NCI-H1694 treated with DMSO at 0.1 percent for 48 hours (cell line): ENCODE data around the gene TMEM263.
"Not testable (repeated sequence)": the region's sequence is repeated elsewhere in the genome, so short reads cannot be mapped to it uniquely, and the experiment has no call there.

Experiments
- DNase-seq: peaks from one replicate; lab custom pipeline; 2025; lab: John Stamatoyannopoulos, UW

Gene TMEM263

DNA sequence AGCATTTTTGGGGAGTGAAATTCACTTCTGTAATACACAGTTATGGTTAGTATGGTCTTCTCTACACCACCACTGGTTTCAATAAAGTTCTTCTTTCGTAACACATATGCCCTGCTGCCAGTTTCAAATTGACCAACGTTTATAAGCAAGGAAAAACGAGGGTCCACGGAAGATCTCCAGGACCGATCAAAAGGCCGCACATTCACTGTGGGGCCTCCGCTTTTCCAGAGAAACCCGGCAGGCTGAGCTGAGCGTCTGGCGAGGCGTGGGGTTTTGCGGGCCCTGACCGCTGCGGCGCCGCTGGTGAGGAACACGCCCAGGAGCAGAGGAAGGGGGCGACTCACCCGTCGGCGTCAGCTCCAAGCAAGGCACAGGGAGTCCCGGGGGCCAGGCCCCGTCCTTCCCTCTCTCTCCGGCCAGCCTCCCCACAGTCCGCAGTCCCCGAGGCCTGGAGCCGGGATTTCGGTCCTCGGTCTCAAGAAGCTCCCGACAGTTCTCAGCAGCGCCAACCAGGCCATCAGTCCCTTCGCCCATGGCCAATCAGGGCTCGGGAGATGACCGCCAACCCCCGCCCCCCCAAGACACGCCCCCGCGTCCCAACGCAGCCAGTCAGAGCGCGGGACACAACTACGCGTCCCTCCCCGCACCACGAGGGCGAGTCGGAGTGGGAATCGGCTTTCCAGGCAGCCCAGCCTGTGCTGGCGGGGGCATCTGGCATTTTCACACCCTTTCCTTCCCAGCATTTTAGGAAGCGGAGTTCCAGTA, 31.1 kb downstream of the TMEM263 start, which contains the start of gene MTERF2:
Gene MTERF2, minus strand, starts transcription at position 522 of the 765 bp plus-strand sequence. CDS start 8,432 bp downstream, outside the sequence.
- peak; percentile 74 for DNase-seq

GRCh38 chr12:106987846-106988245, 32.1 kb downstream of the TMEM263 start:
- no peak for DNase-seq

DNA sequence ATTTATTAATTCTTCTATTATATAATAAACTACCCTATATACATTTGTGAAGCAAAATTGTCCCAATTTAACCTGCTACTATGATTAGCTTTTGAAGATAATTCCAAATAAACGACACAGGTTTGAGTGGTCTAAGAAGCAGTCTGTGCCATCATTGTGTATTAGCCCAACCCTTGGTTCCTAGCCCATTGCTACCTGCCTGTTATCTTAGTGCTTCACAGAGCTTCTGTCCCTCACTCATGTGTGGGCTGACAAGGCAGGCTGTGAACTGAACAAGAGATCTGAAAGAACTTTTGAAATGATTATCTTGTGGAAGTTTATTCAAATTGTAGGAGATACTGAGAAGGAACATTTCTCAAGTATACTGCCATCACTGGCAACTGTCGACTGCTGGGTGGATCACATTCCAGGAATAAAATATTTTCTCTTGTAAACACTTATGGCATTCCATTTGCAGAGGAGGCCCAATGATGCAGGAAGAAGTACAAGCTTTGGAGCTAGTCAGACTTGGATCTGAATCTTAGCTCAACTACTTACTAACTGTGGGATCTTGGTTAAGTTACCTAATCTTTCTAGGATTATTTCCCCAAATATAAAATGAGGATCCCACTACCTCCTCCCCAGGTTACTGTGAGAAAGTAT, 39.0 kb downstream of the TMEM263 start:
- no peak for DNase-seq

DNA sequence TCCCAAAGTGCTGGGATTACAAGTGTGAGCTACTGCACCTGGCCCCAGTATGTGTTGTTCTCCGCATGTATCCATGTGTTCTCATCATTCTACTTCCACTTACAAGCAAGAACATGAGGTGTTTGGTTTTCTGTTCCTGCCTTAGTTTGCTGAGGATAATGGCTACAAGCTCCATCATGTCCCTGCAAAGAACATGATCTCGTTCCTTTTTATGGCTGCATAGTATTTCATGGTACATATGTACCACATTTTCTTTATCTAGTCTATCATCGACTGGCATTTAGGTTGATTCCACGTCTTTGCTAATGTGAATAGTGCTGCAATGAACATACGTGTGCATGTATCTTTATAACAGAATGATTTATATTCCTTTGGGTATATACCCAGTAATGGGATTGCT, 40.4 kb downstream of the TMEM263 start:
- not testable (repeated sequence) for DNase-seq

DNA sequence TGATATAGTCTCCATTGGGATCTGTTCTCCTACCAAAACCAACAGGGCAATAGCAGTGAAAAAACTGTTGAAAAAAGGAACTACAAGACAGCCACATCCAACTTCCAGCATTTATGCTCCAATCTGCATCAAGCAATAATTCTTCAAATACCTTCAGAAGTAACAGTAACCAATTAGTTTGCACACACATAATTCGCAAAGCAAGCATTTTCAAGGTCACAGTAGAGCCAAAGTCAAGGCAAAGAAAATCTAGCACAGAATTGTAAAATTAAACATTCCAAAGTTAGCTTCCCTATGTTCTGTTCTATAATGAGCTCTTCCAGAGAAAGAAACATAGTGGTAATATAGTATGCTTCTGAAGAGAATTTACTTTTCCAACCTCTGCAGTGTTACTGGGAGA, 42.2 kb downstream of the TMEM263 start:
- DNase-seq, result no peak

DNA sequence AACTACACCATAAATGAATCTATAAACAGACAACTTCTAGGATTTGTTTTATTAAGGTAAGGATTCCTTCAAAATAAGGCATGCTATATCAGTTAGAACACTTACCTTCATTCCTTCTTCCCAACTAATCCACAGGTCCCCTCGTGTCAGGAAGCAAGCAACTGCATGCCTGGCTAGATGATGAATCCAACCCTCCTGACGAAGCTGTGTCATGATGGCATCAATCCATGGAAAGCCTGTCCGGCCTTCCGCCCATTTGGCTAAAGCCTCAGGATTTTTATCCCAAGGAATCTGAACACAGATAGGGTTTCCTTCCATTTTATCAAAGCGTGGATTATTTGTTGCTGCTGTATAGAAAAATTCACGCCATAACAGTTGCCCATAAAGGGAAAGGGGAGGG, 43.7 kb downstream of the TMEM263 start:
- DNase-seq, result no peak

DNA sequence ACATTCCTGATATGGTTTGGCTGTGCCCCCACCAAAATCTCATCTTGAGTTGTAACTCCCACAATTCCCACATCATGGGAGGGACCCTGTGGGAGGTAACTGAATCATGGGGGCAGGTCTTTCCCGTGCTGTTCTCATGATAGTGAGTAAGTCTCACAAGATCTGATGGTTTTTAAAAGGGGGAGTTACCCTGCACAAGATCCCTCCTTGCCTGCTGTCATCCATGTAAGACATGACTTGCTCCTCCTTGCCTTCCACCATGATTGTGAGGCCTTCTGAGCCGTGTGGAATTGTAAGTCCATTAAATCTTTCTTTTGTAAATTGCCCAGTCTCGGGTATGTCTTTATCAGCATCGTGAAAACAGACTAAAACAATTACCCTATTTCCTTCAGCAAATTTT, 47.0 kb downstream of the TMEM263 start:
- DNase-seq, result not testable (repeated sequence)

GRCh38 chr12:107007411-107007810, 51.7 kb downstream of the TMEM263 start:
- DNase-seq, result no peak

- DNase-seq, result no peak
These were observed 55.8 kb downstream of the TMEM263 start for GRCh38 chr12:107011519-107011918.

- no peak for DNase-seq
These were observed 57.2 kb downstream of the TMEM263 start for GRCh38 chr12:107012736-107013425.

GRCh38 chr12:107014055-107014454, 58.3 kb downstream of the TMEM263 start:
- DNase-seq, result no peak

DNA sequence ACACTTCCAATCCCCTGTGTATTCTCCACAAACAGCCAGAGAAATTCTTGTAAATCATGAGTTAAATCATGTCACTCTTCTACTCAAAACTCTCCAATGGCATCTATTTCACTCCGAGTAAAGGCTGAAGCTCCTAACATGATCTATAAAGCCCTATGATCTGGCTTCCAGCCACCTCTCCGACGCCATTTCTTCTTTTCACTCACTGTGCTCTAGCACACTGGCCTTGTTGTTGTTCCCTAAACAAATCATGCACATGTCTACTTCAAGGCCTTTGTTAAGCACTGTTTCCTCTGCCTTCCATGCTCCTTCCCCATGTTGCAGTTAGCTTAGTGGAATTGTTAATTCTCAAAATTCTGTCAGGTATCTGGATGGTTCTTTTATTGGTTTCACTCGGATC, 61.3 kb downstream of the TMEM263 start:
- DNase-seq, result no peak

- DNase-seq, result no peak
These were observed 63.8 kb downstream of the TMEM263 start for GRCh38 chr12:107019546-107019945.
